ENCODE measurements around the gene PLEKHG2.

The PLEKHG2 gene

GRCh38 chr19:39416152-39417120 lies 4.0 kb downstream of the PLEKHG2 start:
- in situ Hi-C loops (cut with MboI; ENCODE audit: low sequenced_read_pairs, unreplicated experiment) = no loop called here
- DNase-seq (ENCODE audit: low spot score) = peak; percentile 17
- TF ChIP-seq, protein P1, sequence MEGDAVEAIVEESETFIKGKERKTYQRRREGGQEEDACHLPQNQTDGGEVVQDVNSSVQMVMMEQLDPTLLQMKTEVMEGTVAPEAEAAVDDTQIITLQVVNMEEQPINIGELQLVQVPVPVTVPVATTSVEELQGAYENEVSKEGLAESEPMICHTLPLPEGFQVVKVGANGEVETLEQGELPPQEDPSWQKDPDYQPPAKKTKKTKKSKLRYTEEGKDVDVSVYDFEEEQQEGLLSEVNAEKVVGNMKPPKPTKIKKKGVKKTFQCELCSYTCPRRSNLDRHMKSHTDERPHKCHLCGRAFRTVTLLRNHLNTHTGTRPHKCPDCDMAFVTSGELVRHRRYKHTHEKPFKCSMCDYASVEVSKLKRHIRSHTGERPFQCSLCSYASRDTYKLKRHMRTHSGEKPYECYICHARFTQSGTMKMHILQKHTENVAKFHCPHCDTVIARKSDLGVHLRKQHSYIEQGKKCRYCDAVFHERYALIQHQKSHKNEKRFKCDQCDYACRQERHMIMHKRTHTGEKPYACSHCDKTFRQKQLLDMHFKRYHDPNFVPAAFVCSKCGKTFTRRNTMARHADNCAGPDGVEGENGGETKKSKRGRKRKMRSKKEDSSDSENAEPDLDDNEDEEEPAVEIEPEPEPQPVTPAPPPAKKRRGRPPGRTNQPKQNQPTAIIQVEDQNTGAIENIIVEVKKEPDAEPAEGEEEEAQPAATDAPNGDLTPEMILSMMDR (IDR thresholded peaks at IDR 0.05; ENCODE audit: borderline replicate concordance, control extremely low read depth, extremely low read depth, insufficient read depth, missing control alignments) = no peak

GRCh38 chr19:39417463-39418181 lies 5.2 kb downstream of the PLEKHG2 start:
- TF ChIP-seq, protein P1 (IDR thresholded peaks at IDR 0.05; ENCODE audit: borderline replicate concordance, control extremely low read depth, extremely low read depth, insufficient read depth, missing control alignments) = no peak
- in situ Hi-C loops (cut with MboI; ENCODE audit: low sequenced_read_pairs, unreplicated experiment) = no loop called here
- DNase-seq (ENCODE audit: low spot score) = no peak

GRCh38 chr19:39419003-39419402 lies 6.5 kb downstream of the PLEKHG2 start:
- TF ChIP-seq, protein P1 (IDR thresholded peaks at IDR 0.05; ENCODE audit: borderline replicate concordance, control extremely low read depth, extremely low read depth, insufficient read depth, missing control alignments) = no peak
- no peak for DNase-seq (ENCODE audit: low spot score)
- in situ Hi-C loops (cut with MboI; ENCODE audit: low sequenced_read_pairs, unreplicated experiment) = no loop called here

- in situ Hi-C loops (cut with MboI; ENCODE audit: low sequenced_read_pairs, unreplicated experiment) = no loop called here
- no peak for DNase-seq (ENCODE audit: low spot score)
- TF ChIP-seq, protein P1 (IDR thresholded peaks at IDR 0.05; ENCODE audit: borderline replicate concordance, control extremely low read depth, extremely low read depth, insufficient read depth, missing control alignments) = no peak
These were observed 8.3 kb downstream of the PLEKHG2 start for GRCh38 chr19:39420769-39421168.

DNA sequence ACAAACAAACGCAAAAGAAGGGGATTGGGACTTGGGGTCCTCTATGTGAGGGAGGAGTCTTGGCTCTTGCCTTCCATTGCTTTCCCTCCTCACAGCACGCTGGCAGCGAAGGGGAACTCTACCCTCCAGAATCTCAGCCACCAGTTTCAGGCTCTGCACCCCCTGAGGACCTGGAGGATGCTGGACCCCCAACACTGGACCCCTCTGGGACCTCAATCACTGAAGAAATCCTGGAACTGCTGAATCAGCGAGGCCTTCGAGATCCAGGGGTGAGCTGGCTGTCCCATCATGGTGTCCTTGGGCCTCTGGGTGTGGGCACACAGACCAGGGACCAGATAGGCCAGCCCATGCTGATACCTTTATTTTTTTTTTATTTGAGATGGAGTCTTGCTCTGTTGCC lies 9.6 kb downstream of the PLEKHG2 start:
- TF ChIP-seq, protein P1 (IDR thresholded peaks at IDR 0.05; ENCODE audit: borderline replicate concordance, control extremely low read depth, extremely low read depth, insufficient read depth, missing control alignments) = no peak
- no peak for DNase-seq (ENCODE audit: low spot score)
- in situ Hi-C loops (cut with MboI; ENCODE audit: low sequenced_read_pairs, unreplicated experiment) = no loop called here

GRCh38 chr19:39423258-39424086 lies 11.0 kb downstream of the PLEKHG2 start:
- no peak for DNase-seq (ENCODE audit: low spot score)
- TF ChIP-seq, protein P1 (IDR thresholded peaks at IDR 0.05; ENCODE audit: borderline replicate concordance, control extremely low read depth, extremely low read depth, insufficient read depth, missing control alignments) = no peak
- in situ Hi-C loops (cut with MboI; ENCODE audit: low sequenced_read_pairs, unreplicated experiment) = no loop called here
